ENCODE measurements around the gene KCNMA1.
A peak's percentile ranks its signal among the peaks of the same experiment; 100 is the strongest.

KCNMA1 gene

DNA sequence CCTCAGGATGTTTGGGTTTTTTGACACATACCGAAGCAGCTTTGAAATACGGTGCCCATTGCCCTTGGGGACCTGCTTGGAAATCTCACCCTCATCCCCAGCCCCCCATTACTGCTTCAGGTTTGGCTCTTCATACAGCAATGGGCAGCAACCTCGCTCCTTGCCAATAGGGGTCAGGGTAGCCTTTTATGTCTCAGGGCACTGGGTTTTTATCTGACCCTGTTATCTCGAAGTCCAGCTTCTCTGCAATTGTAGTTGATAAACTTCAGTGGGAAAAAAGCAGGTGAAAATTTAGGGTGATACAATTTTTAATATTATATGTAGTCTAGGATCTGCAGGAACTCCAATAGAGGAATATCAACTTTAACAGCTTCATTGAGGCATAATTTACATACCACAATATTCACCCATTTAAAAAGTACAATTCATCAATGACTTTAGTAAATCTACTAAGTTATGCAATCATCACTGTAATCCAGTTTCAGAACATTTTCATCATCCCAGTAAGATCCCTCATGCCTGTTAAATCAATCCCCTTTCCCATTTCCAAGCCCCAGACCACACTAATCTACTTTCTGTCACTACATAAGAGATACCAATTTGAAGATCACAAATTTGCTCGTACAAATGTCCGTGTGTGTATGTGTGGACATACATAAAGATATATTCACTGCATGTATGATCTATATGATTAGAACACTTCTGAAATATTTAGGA, 386.2 kb downstream of the KCNMA1 start:
- H3K27ac ChIP-seq: peak overlapping the region; percentile 58
- TF ChIP-seq, protein P1, sequence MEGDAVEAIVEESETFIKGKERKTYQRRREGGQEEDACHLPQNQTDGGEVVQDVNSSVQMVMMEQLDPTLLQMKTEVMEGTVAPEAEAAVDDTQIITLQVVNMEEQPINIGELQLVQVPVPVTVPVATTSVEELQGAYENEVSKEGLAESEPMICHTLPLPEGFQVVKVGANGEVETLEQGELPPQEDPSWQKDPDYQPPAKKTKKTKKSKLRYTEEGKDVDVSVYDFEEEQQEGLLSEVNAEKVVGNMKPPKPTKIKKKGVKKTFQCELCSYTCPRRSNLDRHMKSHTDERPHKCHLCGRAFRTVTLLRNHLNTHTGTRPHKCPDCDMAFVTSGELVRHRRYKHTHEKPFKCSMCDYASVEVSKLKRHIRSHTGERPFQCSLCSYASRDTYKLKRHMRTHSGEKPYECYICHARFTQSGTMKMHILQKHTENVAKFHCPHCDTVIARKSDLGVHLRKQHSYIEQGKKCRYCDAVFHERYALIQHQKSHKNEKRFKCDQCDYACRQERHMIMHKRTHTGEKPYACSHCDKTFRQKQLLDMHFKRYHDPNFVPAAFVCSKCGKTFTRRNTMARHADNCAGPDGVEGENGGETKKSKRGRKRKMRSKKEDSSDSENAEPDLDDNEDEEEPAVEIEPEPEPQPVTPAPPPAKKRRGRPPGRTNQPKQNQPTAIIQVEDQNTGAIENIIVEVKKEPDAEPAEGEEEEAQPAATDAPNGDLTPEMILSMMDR (IDR thresholded peaks at IDR 0.05): peak; percentile 78
- TF ChIP-seq ZFX (IDR thresholded peaks at IDR 0.05; ENCODE audit: borderline replicate concordance): no peak

DNA sequence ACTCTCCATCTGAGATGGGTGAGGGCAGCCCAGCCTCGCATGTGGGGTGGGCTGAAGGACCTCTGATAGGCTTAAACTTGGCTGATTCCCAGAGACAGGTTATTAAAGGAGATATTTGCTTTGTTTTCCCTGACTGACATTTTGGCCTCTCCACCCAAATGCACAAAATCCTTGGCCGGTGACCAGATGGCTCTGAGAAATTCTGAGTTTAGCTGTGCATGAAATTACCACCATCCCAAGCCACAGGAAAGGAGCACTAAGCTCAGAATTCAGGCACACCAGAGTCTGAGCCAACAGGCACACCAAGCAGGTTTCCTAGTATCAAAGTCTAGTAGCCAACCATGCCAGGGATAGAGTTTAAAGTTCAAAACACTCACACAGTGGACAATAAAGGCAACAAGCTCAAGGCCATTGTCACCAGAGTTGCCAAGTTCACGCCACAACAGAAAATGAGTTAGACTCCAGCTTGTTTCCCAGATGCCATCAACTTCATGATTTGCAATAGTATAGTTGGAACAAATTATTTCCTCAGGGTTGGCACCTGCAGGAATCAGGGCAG, 387.6 kb downstream of the KCNMA1 start:
- no peak for TF ChIP-seq ZFX (IDR thresholded peaks at IDR 0.05; ENCODE audit: borderline replicate concordance)
- TF ChIP-seq, protein P1 (IDR thresholded peaks at IDR 0.05): no peak
- no peak overlapping the region for H3K27ac ChIP-seq

DNA sequence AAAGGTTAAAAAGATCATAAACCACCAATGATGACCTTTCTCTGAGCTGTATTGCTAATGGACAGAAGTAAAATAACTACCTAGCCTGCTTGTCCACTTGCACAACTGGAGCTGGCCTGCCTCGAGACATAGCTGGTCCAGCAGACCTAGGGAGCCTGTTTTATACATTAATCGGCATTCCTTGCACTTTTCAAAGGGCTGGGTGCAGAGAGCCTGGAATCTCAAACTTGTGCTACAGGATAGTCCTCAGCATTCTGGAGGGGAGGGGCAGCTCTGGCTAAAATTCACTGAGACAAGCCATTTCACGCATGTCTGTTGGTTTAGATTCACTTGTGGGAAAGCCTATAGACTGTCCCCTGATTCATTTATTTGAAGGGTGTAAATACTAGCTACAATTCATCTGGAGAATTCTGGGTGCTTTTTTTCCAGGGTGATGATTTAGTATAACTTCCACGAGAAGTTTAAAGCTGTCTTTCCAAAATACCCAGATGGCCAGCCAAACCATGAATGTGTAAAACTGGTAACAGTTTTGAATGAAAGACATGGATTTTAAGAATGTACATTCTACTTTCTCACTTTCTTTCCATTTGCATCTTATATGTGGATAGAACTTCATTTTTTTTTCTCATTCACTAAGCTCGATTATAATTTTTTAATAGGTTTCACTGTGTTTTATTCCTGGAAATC, 389.4 kb downstream of the KCNMA1 start:
- TF ChIP-seq, protein P1 (IDR thresholded peaks at IDR 0.05): no peak
- TF ChIP-seq ZFX (IDR thresholded peaks at IDR 0.05; ENCODE audit: borderline replicate concordance): no peak
- H3K27ac ChIP-seq: no peak overlapping the region

GRCh38 chr10:77247031-77247990, 390.3 kb downstream of the KCNMA1 start:
- H3K27ac ChIP-seq: no peak overlapping the region
- TF ChIP-seq, protein P1 (IDR thresholded peaks at IDR 0.05): no peak
- no peak for TF ChIP-seq ZFX (IDR thresholded peaks at IDR 0.05; ENCODE audit: borderline replicate concordance)

- H3K27ac ChIP-seq: no peak overlapping the region
- no peak for TF ChIP-seq ZFX (IDR thresholded peaks at IDR 0.05; ENCODE audit: borderline replicate concordance)
- TF ChIP-seq, protein P1 (IDR thresholded peaks at IDR 0.05): no peak
Measured at GRCh38 chr10:77245953-77246352, 391.7 kb downstream of the KCNMA1 start.

- TF ChIP-seq, protein P1 (IDR thresholded peaks at IDR 0.05): no peak
- no peak for TF ChIP-seq ZFX (IDR thresholded peaks at IDR 0.05; ENCODE audit: borderline replicate concordance)
Measured at GRCh38 chr10:77244746-77245145, 392.9 kb downstream of the KCNMA1 start.

More at GRCh38 chr10:77244746-77245145, 392.9 kb downstream of the KCNMA1 start:
- no peak overlapping the region for H3K27ac ChIP-seq

Data from 22Rv1 (cell line).